Measurements from ENCODE around the gene MAN1C1.

Gene MAN1C1

GRCh38 chr1:25744636-25745425, 128.2 kb downstream of the MAN1C1 start:
- no peak for DNase-seq

GRCh38 chr1:25746299-25747045, 129.9 kb downstream of the MAN1C1 start:
- no peak for DNase-seq

- DNase-seq, result no peak
These were observed 130.6 kb downstream of the MAN1C1 start for GRCh38 chr1:25747046-25747719.

GRCh38 chr1:25748531-25749205, 132.1 kb downstream of the MAN1C1 start:
- DNase-seq, result no peak

GRCh38 chr1:25750923-25751605, 134.5 kb downstream of the MAN1C1 start:
- DNase-seq, result no peak

- DNase-seq, result no peak
These were observed 138.0 kb downstream of the MAN1C1 start for GRCh38 chr1:25754470-25755181.

- DNase-seq, result no peak
These were observed 139.0 kb downstream of the MAN1C1 start for GRCh38 chr1:25755475-25756125.

- DNase-seq, result no peak
These were observed 139.6 kb downstream of the MAN1C1 start for GRCh38 chr1:25756215-25756614.

- DNase-seq, result no peak
These were observed 140.7 kb downstream of the MAN1C1 start for GRCh38 chr1:25757151-25757845.

- no peak for DNase-seq
These were observed 141.2 kb downstream of the MAN1C1 start for GRCh38 chr1:25757846-25758185.

- no peak for DNase-seq
These were observed 142.0 kb downstream of the MAN1C1 start for GRCh38 chr1:25758466-25759070.

- DNase-seq, result no peak
These were observed 143.6 kb downstream of the MAN1C1 start for GRCh38 chr1:25760122-25760719.

- DNase-seq, result no peak
These were observed 144.3 kb downstream of the MAN1C1 start for GRCh38 chr1:25760871-25761270.

- no peak for DNase-seq
These were observed 146.9 kb downstream of the MAN1C1 start for GRCh38 chr1:25763493-25763892.

- no peak for DNase-seq
These were observed 148.7 kb downstream of the MAN1C1 start for GRCh38 chr1:25765136-25765922.

- peak; percentile 92 for DNase-seq
These were observed 149.5 kb downstream of the MAN1C1 start for GRCh38 chr1:25765923-25766589.

- peak; percentile 51 for DNase-seq
These were observed 150.3 kb downstream of the MAN1C1 start for GRCh38 chr1:25766721-25767436.

- DNase-seq, result no peak
These were observed 150.8 kb downstream of the MAN1C1 start for GRCh38 chr1:25767437-25767770.
